NT2/D1 (cell line): Measurements from ENCODE around the gene NAGPA.
A peak's percentile ranks its signal among the peaks of the same experiment; 100 is the strongest.

Experiments used
- DNase-seq: peaks from one replicate; pipeline ENCODE4 v3.0.0-alpha.2; 2011; ENCODE audit warnings: low read depth, low spot score
- H3K27me3 ChIP-seq: 2 replicates; pipeline ENCODE4 v1.6.0; 2011; ENCODE audit warnings: mild to moderate bottlenecking; ENCODE audit not compliant: insufficient read length, insufficient read depth
- H3K36me3 ChIP-seq: 2 replicates; pipeline ENCODE4 v1.6.1; 2011; ENCODE audit warnings: mild to moderate bottlenecking, low read length, mixed read lengths; ENCODE audit not compliant: insufficient read depth, insufficient read length
- H3K4me1 ChIP-seq: 2 replicates; pipeline ENCODE4 v1.5.1; 2011; ENCODE audit not compliant: insufficient read depth, insufficient read length
- H3K4me3 ChIP-seq: 2 replicates; pipeline ENCODE4 v1.5.1; 2011; ENCODE audit warnings: low read depth; ENCODE audit not compliant: insufficient read length
- H3K9ac ChIP-seq: 2 replicates; pipeline ENCODE4 v1.6.0; 2011; ENCODE audit warnings: low read depth; ENCODE audit not compliant: insufficient read length
- H3K9me3 ChIP-seq: 2 replicates; pipeline ENCODE4 v1.5.1; 2011; ENCODE audit warnings: mild to moderate bottlenecking, low read length; ENCODE audit not compliant: insufficient read depth
- SUZ12 ChIP-seq: IDR thresholded peaks from 2 replicates; pipeline ENCODE4 v1.6.1; 2011; ENCODE audit not compliant: insufficient read length, insufficient read depth; ENCODE audit errors: extremely low read depth
- YY1 ChIP-seq: IDR thresholded peaks from 2 replicates; pipeline ENCODE4 v1.6.1; 2011; ENCODE audit not compliant: insufficient read length, insufficient read depth
- ZNF274 ChIP-seq: IDR thresholded peaks from 2 replicates; pipeline ENCODE4 v1.6.1; 2011; ENCODE audit warnings: mild to moderate bottlenecking, low read depth, low read length

NAGPA gene

GRCh38 chr16:5001571-5001970 lies 32.2 kb downstream of the NAGPA start:
- H3K4me1 ChIP-seq = peaks cover 8% of the 10 kb centered on the region
- H3K27me3 ChIP-seq = no peaks in the 10 kb centered on the region
- no peak overlapping the region for H3K4me3 ChIP-seq
- no peak for TF ChIP-seq SUZ12
- TF ChIP-seq ZNF274 = no peak
- TF ChIP-seq YY1 = no peak
- no peaks in the 10 kb centered on the region for H3K36me3 ChIP-seq
- H3K9me3 ChIP-seq = no peaks in the 10 kb centered on the region
- peak overlapping the region; percentile 26 for H3K9ac ChIP-seq
- no peak for DNase-seq

- Histone ChIP-seq H3K27me3 (no peaks in the 10 kb centered on the region), H3K4me1 (peaks cover 5% of the 10 kb centered on the region), H3K9me3 (no peaks in the 10 kb centered on the region), H3K36me3 (no peaks in the 10 kb centered on the region), H3K4me3 (no peak overlapping the region), H3K9ac (no peak overlapping the region)
- DNase-seq = no peak
- no peak for TF ChIP-seq YY1
- TF ChIP-seq SUZ12 = no peak
- no peak for TF ChIP-seq ZNF274
Measured at GRCh38 chr16:5000573-5001001, 33.1 kb downstream of the NAGPA start.

DNA sequence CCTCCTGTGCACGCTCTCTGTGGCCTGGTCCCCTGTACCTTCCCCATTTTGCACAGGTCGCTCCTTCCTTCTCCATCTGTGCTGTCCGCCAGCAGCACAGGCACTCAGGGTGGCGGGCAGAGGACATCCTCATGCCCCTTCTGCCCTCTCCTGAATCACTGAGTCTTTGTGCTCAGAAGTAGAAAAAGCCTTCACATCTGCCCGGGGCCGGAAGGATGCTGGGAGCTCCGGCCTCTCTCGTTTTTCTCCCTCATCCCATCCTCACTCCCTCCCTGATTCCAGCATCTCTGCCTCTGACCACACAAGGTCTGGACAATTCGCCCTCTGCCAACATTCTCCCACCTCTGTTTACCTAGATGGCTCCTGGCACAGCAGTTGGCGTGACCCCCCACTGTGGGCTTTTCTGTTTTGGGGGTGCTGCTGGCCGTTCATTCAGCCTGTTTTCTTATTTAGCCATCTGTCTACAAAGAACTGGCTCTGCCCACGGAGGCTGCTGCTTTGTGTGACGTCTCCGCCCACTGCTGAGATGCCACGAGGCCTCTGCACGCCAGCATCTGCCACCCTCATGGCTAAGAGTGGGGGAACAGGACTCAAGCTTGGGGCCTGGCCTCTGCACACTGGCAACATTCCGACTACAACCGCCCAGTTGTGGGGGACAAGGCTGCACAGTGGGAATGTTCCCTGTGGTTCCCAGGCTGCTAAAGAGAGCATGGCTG lies 38.9 kb downstream of the NAGPA start:
- no peak overlapping the region for H3K4me3 ChIP-seq
- no peaks in the 10 kb centered on the region for H3K9me3 ChIP-seq
- H3K27me3 ChIP-seq = no peaks in the 10 kb centered on the region
- TF ChIP-seq SUZ12 (no peak), YY1 (no peak), ZNF274 (no peak)
- H3K36me3 ChIP-seq = no peaks in the 10 kb centered on the region
- DNase-seq = no peak
- H3K4me1 ChIP-seq = peaks cover 3% of the 10 kb centered on the region
- H3K9ac ChIP-seq = no peak overlapping the region

DNA sequence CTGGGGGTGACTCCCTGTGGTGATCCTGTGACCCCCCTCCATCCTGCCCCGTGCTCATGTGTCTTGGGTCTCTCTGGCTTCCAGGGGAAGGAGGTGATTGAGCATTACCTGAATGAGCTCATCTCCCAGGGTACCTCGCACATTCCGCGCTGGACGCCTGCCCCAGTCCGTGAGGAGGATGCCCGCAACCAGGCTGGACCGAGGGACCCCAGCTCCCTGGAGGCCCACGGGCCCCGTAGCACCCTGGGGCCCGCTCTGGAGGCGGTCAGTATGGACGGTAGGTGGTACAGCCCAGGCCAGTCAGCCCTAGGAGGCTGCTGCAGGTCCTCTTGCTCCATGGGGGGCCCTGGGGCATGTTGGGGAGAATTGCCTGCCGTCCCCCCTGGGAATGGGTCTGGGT lies 42.0 kb downstream of the NAGPA start:
- no peaks in the 10 kb centered on the region for H3K4me1 ChIP-seq
- H3K4me3 ChIP-seq = no peak overlapping the region
- peaks cover 23% of the 10 kb centered on the region for H3K27me3 ChIP-seq
- H3K9me3 ChIP-seq = no peaks in the 10 kb centered on the region
- DNase-seq = no peak
- TF ChIP-seq ZNF274 (no peak), YY1 (no peak), SUZ12 (no peak)
- H3K36me3 ChIP-seq = no peaks in the 10 kb centered on the region
- no peak overlapping the region for H3K9ac ChIP-seq

DNA sequence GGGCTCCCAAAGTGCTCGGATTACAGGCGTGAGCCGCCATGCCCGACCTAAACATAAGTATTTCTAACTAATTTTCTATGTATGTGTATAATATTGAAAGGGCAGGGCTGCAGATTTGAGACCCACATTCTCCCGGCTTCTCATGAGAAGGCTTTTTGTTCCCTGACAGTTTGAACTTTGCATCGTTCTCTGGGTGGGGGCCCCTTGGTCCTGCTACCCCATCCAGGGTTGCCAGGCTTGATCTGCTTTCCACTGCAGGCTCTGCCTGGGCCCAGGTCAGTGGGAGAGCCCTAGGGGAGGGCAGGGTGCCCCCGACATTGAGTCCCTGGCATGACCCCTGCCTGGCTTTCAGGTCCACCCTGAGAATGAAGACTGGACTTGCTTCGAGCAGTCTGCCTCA lies 43.3 kb downstream of the NAGPA start:
- no peak overlapping the region for H3K4me3 ChIP-seq
- H3K36me3 ChIP-seq = no peaks in the 10 kb centered on the region
- H3K9me3 ChIP-seq = no peaks in the 10 kb centered on the region
- no peaks in the 10 kb centered on the region for H3K4me1 ChIP-seq
- H3K9ac ChIP-seq = no peak overlapping the region
- TF ChIP-seq SUZ12 = no peak
- peaks cover 29% of the 10 kb centered on the region for H3K27me3 ChIP-seq
- no peak for DNase-seq

GRCh38 chr16:4989391-4990006 lies 44.2 kb downstream of the NAGPA start:
- no peak for TF ChIP-seq YY1
- no peak for TF ChIP-seq SUZ12
- TF ChIP-seq ZNF274 = no peak
- DNase-seq = no peak
- Histone ChIP-seq H3K27me3 (peaks cover 29% of the 10 kb centered on the region), H3K9ac (no peak overlapping the region), H3K4me3 (no peak overlapping the region), H3K36me3 (no peaks in the 10 kb centered on the region), H3K4me1 (no peaks in the 10 kb centered on the region), H3K9me3 (no peaks in the 10 kb centered on the region)

DNA sequence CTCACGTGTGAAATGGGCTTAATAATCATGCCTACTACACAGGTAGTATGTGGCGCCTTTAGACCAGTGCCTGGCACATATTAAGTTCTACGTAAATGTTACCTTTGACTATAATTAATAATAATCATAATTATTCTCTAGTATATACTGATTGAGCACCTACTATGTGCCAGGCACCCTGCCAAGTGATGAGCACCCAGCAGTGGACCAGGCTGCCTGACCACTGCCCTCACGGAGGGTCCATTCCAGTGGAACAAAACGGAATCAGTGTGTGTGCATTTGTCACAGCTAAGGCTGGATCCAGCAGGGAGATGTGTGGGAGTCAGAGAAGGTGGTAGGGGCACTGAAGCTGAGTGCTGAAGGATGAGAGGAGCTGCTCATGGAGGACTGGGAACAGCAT lies 45.1 kb downstream of the NAGPA start:
- no peak for DNase-seq
- H3K36me3 ChIP-seq = no peaks in the 10 kb centered on the region
- no peaks in the 10 kb centered on the region for H3K4me1 ChIP-seq
- no peak overlapping the region for H3K4me3 ChIP-seq
- TF ChIP-seq YY1 = no peak
- TF ChIP-seq SUZ12 = no peak
- no peak for TF ChIP-seq ZNF274
- H3K27me3 ChIP-seq = peaks cover 29% of the 10 kb centered on the region
- no peak overlapping the region for H3K9ac ChIP-seq
- H3K9me3 ChIP-seq = no peaks in the 10 kb centered on the region; the same call in 1 of the 2 replicates
